A673 (cell line): Measurements from ENCODE around the gene EGFL8.

Source experiments
- CTCF ChIP-seq: fragments of 300-800, 200-600 bp; sonication (generic); conservative IDR thresholded peaks from 2 replicates; pipeline ENCODE4 v1.5.1; 2017; ENCODE audit warnings: low read depth, mild to moderate bottlenecking, antibody characterized with exemption, low read length, moderate library complexity, mixed read lengths
- EZH2 ChIP-seq: fragments of 200-600 bp; sonication (generic); IDR thresholded peaks from 2 replicates; pipeline ENCODE4 v1.6.1; 2017; ENCODE audit warnings: borderline replicate concordance, low read depth, mild to moderate bottlenecking, mixed read lengths, antibody characterized with exemption, low read length; ENCODE audit not compliant: poor library complexity, severe bottlenecking

GRCh38 chr6:32191696-32192607 lies 27.6 kb downstream of the EGFL8 start:
- TF ChIP-seq CTCF (no peak), EZH2 (no peak)
